K562 (cell line): ENCODE results near the gene ZNF668. TPM values are rescaled to one million over a fixed set of nuclear protein-coding genes. Genes with fewer than 3 reads are reported as not detected.

Source experiments
- ATAC-seq: fragments of 200-7000 bp; cut with Tn5 transposase; 3 replicates; pipeline ENCODE4 v1.9.1; 2020; ENCODE audit warnings: moderate library complexity
- BruUV-seq: library from RNA; stranded (reverse); fragments of 400-500 nt; replicated peaks from 2 replicates; lab custom pipeline; 2021; lab: Mats Ljungman, UMichigan
- CTCF ChIA-PET: fragments of 300-600 bp; formaldehyde crosslinking; extraction: SDS; loops from one replicate; lab custom pipeline; 2021; ENCODE audit warnings: low intra/inter-chr PET ratio; lab: Yijun Ruan, JAX
- POLR2A ChIA-PET: fragments of 300-600, 350-650 bp; sonication (Branson Sonifier 250); formaldehyde crosslinking; extraction: SDS; loops from one replicate; lab custom pipeline; 2021; ENCODE audit warnings: antibody characterized with exemption, inconsistent platforms; lab: Yijun Ruan, JAX
- DNase-seq, 4 experiments: peaks; one replicate each; pipeline versions ENCODE4 v3.0.0 to v3.0.0-alpha.2; 2011 to 2018; ENCODE audit warnings: low spot score in 3 of 4, mixed read lengths in 3 of 4; ENCODE audit errors: extremely low read depth in 1 of 4
- FAIRE-seq: peaks from 2 replicates; lab custom pipeline; 2011; peaks lifted over from hg19 to GRCh38; lab: Jason Lieb, UNC
- H2AFZ ChIP-seq: 2 replicates; pipeline ENCODE4 v1.6.0; 2011; ENCODE audit warnings: low read depth, low read length, control low read depth, inconsistent platforms
- H3K27ac ChIP-seq: fragments of 200-600 bp; 3 replicates; pipeline ENCODE4 v1.8.0; 2011; ENCODE audit warnings: low read depth, mild to moderate bottlenecking, control low read depth, inconsistent platforms, low read length, moderate library complexity, mixed read lengths; ENCODE audit errors: extremely low read depth
- H3K27me3 ChIP-seq, 2 experiments: fragments of 300-600 bp in 1 of 2; 2 replicates in 1 of 2; 3 replicates in 1 of 2; pipeline versions ENCODE4 v1.6.0 to v1.8.0; 2011; ENCODE audit warnings: inconsistent platforms in 2 of 2, low read length in 2 of 2, mild to moderate bottlenecking in 1 of 2, mixed read lengths in 1 of 2, moderate library complexity in 1 of 2; ENCODE audit not compliant: control insufficient read depth in 2 of 2, insufficient read depth in 2 of 2
- H3K36me3 ChIP-seq: fragments of 300-600 bp; 3 replicates; pipeline ENCODE4 v1.8.0; 2011; ENCODE audit warnings: mild to moderate bottlenecking, low read length, inconsistent platforms; ENCODE audit not compliant: control insufficient read depth, insufficient read depth
- H3K4me1 ChIP-seq, 2 experiments: fragments of 200-600 bp in 1 of 2; replicated peaks in 1 of 2; 2 replicates in 1 of 2; 3 replicates in 1 of 2; pipeline versions ENCODE4 v1.5.1 to v1.8.0; 2011; ENCODE audit warnings: inconsistent platforms in 2 of 2, low read length in 2 of 2, mild to moderate bottlenecking in 1 of 2, mixed read lengths in 1 of 2, moderate library complexity in 1 of 2; ENCODE audit not compliant: control insufficient read depth in 2 of 2, insufficient read depth in 2 of 2
- H3K4me2 ChIP-seq: 2 replicates; pipeline ENCODE4 v1.6.1; 2011; ENCODE audit warnings: low read length, control low read depth, inconsistent platforms, mixed read lengths; ENCODE audit not compliant: insufficient read depth
- H3K4me3 ChIP-seq: fragments of 200-600 bp; sonication (generic), shearing (Covaris generic); 2 replicates; pipeline ENCODE4 v1.5.1; 2016; ENCODE audit warnings: control low read depth, inconsistent platforms
- H3K79me2 ChIP-seq: fragments of 200-600 bp; 3 replicates; pipeline ENCODE4 v1.8.0; 2011; ENCODE audit warnings: low read length, inconsistent platforms; ENCODE audit not compliant: control insufficient read depth, insufficient read depth
- H3K9ac ChIP-seq, 2 experiments: 2 replicates each; pipeline versions ENCODE4 v1.6.0 to v1.6.1; 2011; ENCODE audit warnings: low read depth in 2 of 2, low read length in 2 of 2, control low read depth in 1 of 2, inconsistent platforms in 1 of 2, mild to moderate bottlenecking in 1 of 2, mixed read lengths in 1 of 2; ENCODE audit not compliant: insufficient read depth in 1 of 2
- H3K9me1 ChIP-seq: one replicate; pipeline ENCODE4 v1.6.0; 2011; ENCODE audit warnings: inconsistent platforms, mild to moderate bottlenecking, low read length, moderate library complexity; ENCODE audit not compliant: control insufficient read depth, insufficient read depth
- H3K9me3 ChIP-seq: replicated peaks from 2 replicates; pipeline ENCODE4 v1.5.1; 2011; ENCODE audit warnings: low read depth, low read length, inconsistent platforms; ENCODE audit not compliant: control insufficient read depth, insufficient read depth
- H4K20me1 ChIP-seq: replicated peaks from 2 replicates; pipeline ENCODE4 v1.6.1; 2011; ENCODE audit warnings: low read length, inconsistent platforms, mixed read lengths; ENCODE audit not compliant: control insufficient read depth, insufficient read depth
- CBX1 ChIP-seq: sonication (generic); IDR thresholded peaks from 2 replicates; pipeline ENCODE4 v1.6.1; 2016; ENCODE audit warnings: antibody characterized with exemption, low read depth, mild to moderate bottlenecking
- COPS2 ChIP-seq: fragments of 450-650 bp; conservative IDR thresholded peaks from 2 replicates; pipeline ENCODE4 v1.6.1; 2016; ENCODE audit warnings: mild to moderate bottlenecking, moderate library complexity
- KAT7 ChIP-seq: sonication (generic); formaldehyde crosslinking; IDR thresholded peaks from 2 replicates; pipeline ENCODE4 v1.8.0; 2022; ENCODE audit warnings: missing genetic modification reagents, mild to moderate bottlenecking, borderline replicate concordance
- MBD1 ChIP-seq: fragments of 250-450 bp; sonication (Bioruptor Pico); IDR thresholded peaks from 2 replicates; pipeline ENCODE4 v1.8.0; 2022; ENCODE audit warnings: inconsistent platforms
- PCBP1 ChIP-seq: fragments of 200-400 bp; formaldehyde crosslinking; IDR thresholded peaks from 2 replicates; pipeline ENCODE4 v1.6.1; 2018; ENCODE audit warnings: mild to moderate bottlenecking, low read depth, low read length; ENCODE audit not compliant: poor library complexity, severe bottlenecking
- PRPF4 ChIP-seq: fragments of 200-400 bp; formaldehyde crosslinking; IDR thresholded peaks from one replicate; pipeline ENCODE4 v1.6.1; 2017; ENCODE audit warnings: low read length, low read depth, mild to moderate bottlenecking; ENCODE audit not compliant: insufficient read depth, poor library complexity, severe bottlenecking
- PYGO2 ChIP-seq: fragments of 450-650 bp; IDR thresholded peaks from 2 replicates; pipeline ENCODE4 v1.6.1; 2016; ENCODE audit warnings: mild to moderate bottlenecking, missing genetic modification characterization, moderate library complexity, missing compliant biosample characterization
- SUPT5H ChIP-seq: fragments of 450-650 bp; IDR thresholded peaks from 2 replicates; pipeline ENCODE4 v1.6.1; 2016
- ZBTB33 ChIP-seq: sonication (generic); formaldehyde crosslinking; IDR thresholded peaks from 2 replicates; pipeline ENCODE4 v1.8.1; 2023; ENCODE audit warnings: mild to moderate bottlenecking, missing genetic modification reagents
- ZC3H11A ChIP-seq: IDR thresholded peaks from 2 replicates; pipeline ENCODE4 v1.6.1; 2012; ENCODE audit warnings: low read depth, low read length, improper control_type of control experiment
- ZNF41 ChIP-seq: fragments of 250-450 bp; sonication (Bioruptor Pico); conservative IDR thresholded peaks from 2 replicates; pipeline ENCODE4 v1.4.0; 2020; ENCODE audit warnings: mild to moderate bottlenecking
- ZNF589 ChIP-seq: fragments of 200-800 bp; sonication (Bioruptor generic); IDR thresholded peaks from 2 replicates; pipeline ENCODE4 v1.6.1; 2016; ENCODE audit warnings: low read depth, missing genetic modification characterization, missing compliant biosample characterization
- ZNF699 ChIP-seq: fragments of 250-450 bp; sonication (Bioruptor Pico); IDR thresholded peaks from 2 replicates; pipeline ENCODE4 v1.8.0; 2021; ENCODE audit warnings: mild to moderate bottlenecking, moderate library complexity; ENCODE audit not compliant: insufficient replicate concordance
- WGBS: fragments of 100-300 bp; shearing (Covaris generic); methylation state at CpG from one replicate; pipeline ENCODE4 v1.1.6; 2016; ENCODE audit warnings: low coverage, mixed read lengths; ENCODE audit not compliant: insufficient coverage; ENCODE audit errors: missing lambda C conversion rate; 5-methylcytosine and 5-hydroxymethylcytosine counted together
- in situ Hi-C: fragments of 300-500 bp; cut with MboI; formaldehyde crosslinking; loops from 4 replicates; pipeline ENCODE4 v1.15.0; 2018; ENCODE audit warnings: inconsistent platforms, mixed read lengths
- intact Hi-C: fragments of 100-400 bp; cut with micrococcal nuclease; formaldehyde crosslinking; loops from 2 replicates; pipeline ENCODE4 v1.14.2; 2022
- polyA plus RNA-seq, 8 experiments: library from polyadenylated mRNA; depleted of rRNA in 4 of 8; stranded (reverse) in 5 of 8; unstranded in 3 of 8; fragments of >200 nt; fragmentation: Nextera tagmentation in 2 of 8; fragmentation: Illumina TruSeq in 1 of 8; extraction: Ambion mirVana in 2 of 8; extraction: Trizol in 1 of 8; gene quantifications; 2 replicates each; pipeline versions ENCODE4 v1.2.1 to v1.2.3, GENCODE V29; 2011 to 2014; ENCODE audit warnings: inconsistent platforms in 1 of 8, missing spikeins in 1 of 8
- total RNA-seq, 7 experiments: library from RNA; depleted of rRNA in 6 of 7; stranded (reverse); fragments of >200 nt in 6 of 7; fragmentation: Illumina TruSeq in 2 of 7; extraction: Trizol in 2 of 7; gene quantifications; 2 replicates each; pipeline versions ENCODE4 v1.2.1 to v1.2.3, GENCODE V29; 2011 to 2021; ENCODE audit warnings: low replicate concordance in 1 of 7

ZNF668 gene
- total and polyA plus RNA-seq, 9 of the 15 experiments (the other 6 are each of a cell fraction or from before 2014, with no cell fraction given), result 0.04 to 15.3 (median 3.8) TPM; not detected in 1

DNA sequence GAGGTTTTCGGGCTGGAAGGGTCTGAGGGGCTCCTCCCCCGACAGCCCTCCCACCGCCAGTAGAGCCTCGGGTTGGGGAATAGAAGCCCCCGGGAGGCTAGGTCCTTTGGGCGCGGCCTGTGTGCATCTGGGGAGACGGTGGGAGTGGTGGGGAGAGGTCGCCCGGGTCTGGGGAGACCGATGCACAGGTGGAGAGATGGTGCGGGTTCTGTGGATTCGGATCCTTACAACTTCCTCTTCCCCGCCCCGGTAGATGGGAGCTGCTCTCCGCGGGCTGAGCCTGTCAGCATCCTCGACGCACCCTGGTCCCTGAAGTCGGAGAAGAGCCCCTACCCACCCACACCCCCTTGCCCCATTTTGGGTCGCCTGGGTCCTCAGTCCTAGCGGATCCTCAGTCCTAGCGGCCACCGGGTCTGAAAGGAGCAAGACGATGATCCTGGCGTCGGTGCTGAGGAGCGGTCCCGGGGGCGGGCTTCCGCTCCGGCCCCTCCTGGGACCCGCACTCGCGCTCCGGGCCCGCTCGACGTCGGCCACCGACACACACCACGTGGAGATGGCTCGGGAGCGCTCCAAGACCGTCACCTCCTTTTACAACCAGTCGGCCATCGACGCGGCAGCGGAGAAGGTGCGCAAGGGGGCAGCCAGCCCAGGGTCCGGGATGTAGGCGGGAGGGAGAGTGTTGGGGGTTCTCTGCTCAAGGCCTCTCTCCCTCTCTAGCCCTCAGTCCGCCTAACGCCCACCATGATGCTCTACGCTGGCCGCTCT lies 34.9 kb upstream of the ZNF668 start:
- no peak; the same call in 2 of the 3 replicates for ATAC-seq
- TSS peak; percentile 55 for BruUV-seq
- H3K27me3 ChIP-seq, result no peaks in the 10 kb centered on the region

More for the DNA sequence above, 34.9 kb upstream of the ZNF668 start:
- ChIA-PET CTCF (no interaction called here), POLR2A (interaction anchor here (0.7 kb wide), 1 partner anchor 8 kb away, joined by 3 read pairs; the partner anchor contains the start of gene KAT8)
- FAIRE-seq, result no peak
- H3K79me2 ChIP-seq, result peaks cover 13% of the 10 kb centered on the region
- peak overlapping the region; percentile 81 for H3K4me2 ChIP-seq
- 69% methylated on average over 33 of the region's 57 CpGs for WGBS
- intact Hi-C loops (loop anchor here (5.0 kb wide), 1 partner anchor 33 kb away; no protein-coding TSS in a partner anchor), in situ Hi-C loops (no loop called here)
- no peaks in the 10 kb centered on the region; the same call in 1 of the 2 replicates for H4K20me1 ChIP-seq
- peaks cover 8 to 36% of the 10 kb centered on the region in 2 experiments for H3K4me1 ChIP-seq
- peak overlapping the region; percentile 99; the same call in 1 of the 2 replicates for H2AFZ ChIP-seq
- H3K9me1 ChIP-seq, result no peaks in the 10 kb centered on the region
- peak overlapping the region; percentile 98 for H3K4me3 ChIP-seq
- H3K9ac ChIP-seq, result peak overlapping the region; percentile 87 to 93
- H3K9me3 ChIP-seq, result no peaks in the 10 kb centered on the region
- no peak for TF ChIP-seq ZNF699 (CRISPR knock-in tag)
- peak; percentile 44 for TF ChIP-seq PCBP1
- no peak for TF ChIP-seq SUPT5H
- TF ChIP-seq ZBTB33, result peak; percentile 64; the same call in 1 of the 2 replicates
- TF ChIP-seq COPS2, result no peak
- TF ChIP-seq CBX1, result 0 out of 2 replicates have a peak, but pooled peaks have one; percentile 15
- no peak for TF ChIP-seq MBD1 (CRISPR knock-in tag)
- no peak for TF ChIP-seq ZNF589 (CRISPR knock-in tag)
- peak; percentile 57 for TF ChIP-seq PRPF4
- no peak for TF ChIP-seq PYGO2 (tag)
- TF ChIP-seq ZNF41 (CRISPR knock-in tag), result no peak
- TF ChIP-seq ZC3H11A, result no peak
- TF ChIP-seq KAT7, result 0 out of 2 replicates have a peak, but pooled peaks have one; percentile 15
- DNase-seq, result no peak
- H3K27ac ChIP-seq, result peak overlapping the region; percentile 61; the same call in 1 of the 3 replicates
- peaks cover 44% of the 10 kb centered on the region; the same call in 2 of the 3 replicates for H3K36me3 ChIP-seq
